Activated B cell treated with CpG ODN at 0.5 μM for 24 hours (primary cell): ENCODE measurements around the gene LHX4. TPM values are rescaled to one million over a fixed set of nuclear protein-coding genes. Genes with fewer than 3 reads are reported as not detected.

Experiments used
- ATAC-seq: fragments of 200-7000 bp; cut with Tn5 transposase; one replicate; pipeline ENCODE4 v1.10.0; 2021; ENCODE audit warnings: low read depth, mild to moderate bottlenecking, moderate library complexity
- CTCF ChIA-PET: fragments of 350-600 bp; sonication (Branson Sonifier 250); formaldehyde crosslinking; loops from one replicate; lab custom pipeline; 2021; ENCODE audit warnings: antibody characterized with exemption; lab: Charles Lee
- POLR2A ChIA-PET: fragments of 350-600 bp; sonication (Branson Sonifier 250); formaldehyde crosslinking; loops from one replicate; lab custom pipeline; 2021; ENCODE audit warnings: antibody characterized with exemption; lab: Charles Lee
- DNase-seq: peaks from one replicate; pipeline ENCODE4 v3.0.0; 2022
- H3K27ac Mint-ChIP-seq: one replicate; pipeline ENCODE4 v1.8.0; 2020; ENCODE audit warnings: mixed read lengths
- H3K27me3 Mint-ChIP-seq: one replicate; pipeline ENCODE4 v1.8.0; 2021; ENCODE audit warnings: mixed read lengths
- H3K36me3 Mint-ChIP-seq: one replicate; pipeline ENCODE4 v1.8.0; 2021; ENCODE audit warnings: low read depth, mixed read lengths
- H3K4me1 Mint-ChIP-seq: one replicate; pipeline ENCODE4 v1.8.0; 2021; ENCODE audit warnings: mixed read lengths
- H3K4me3 Mint-ChIP-seq: one replicate; pipeline ENCODE4 v1.8.0; 2020; ENCODE audit warnings: mild to moderate bottlenecking, mixed read lengths
- H3K9me3 Mint-ChIP-seq: one replicate; pipeline ENCODE4 v1.8.0; 2020; ENCODE audit warnings: mixed read lengths
- intact Hi-C: fragments of 100-400 bp; cut with micrococcal nuclease; formaldehyde crosslinking; loops from one replicate; pipeline ENCODE4 v1.15.1; 2024
- total RNA-seq: library from RNA; stranded (reverse); gene quantifications from 2 replicates; pipeline ENCODE4 v1.2.3, GENCODE V29; 2022
- TF ChIP-seq, protein P1 (sequence below): fragments of 200-600 bp; IDR thresholded peaks from one replicate; pipeline ENCODE4 v1.8.0; 2022; ENCODE audit warnings: antibody characterized with exemption, mild to moderate bottlenecking

Gene LHX4
- total RNA-seq, 1 donor from 2014 or later: not detected

DNA sequence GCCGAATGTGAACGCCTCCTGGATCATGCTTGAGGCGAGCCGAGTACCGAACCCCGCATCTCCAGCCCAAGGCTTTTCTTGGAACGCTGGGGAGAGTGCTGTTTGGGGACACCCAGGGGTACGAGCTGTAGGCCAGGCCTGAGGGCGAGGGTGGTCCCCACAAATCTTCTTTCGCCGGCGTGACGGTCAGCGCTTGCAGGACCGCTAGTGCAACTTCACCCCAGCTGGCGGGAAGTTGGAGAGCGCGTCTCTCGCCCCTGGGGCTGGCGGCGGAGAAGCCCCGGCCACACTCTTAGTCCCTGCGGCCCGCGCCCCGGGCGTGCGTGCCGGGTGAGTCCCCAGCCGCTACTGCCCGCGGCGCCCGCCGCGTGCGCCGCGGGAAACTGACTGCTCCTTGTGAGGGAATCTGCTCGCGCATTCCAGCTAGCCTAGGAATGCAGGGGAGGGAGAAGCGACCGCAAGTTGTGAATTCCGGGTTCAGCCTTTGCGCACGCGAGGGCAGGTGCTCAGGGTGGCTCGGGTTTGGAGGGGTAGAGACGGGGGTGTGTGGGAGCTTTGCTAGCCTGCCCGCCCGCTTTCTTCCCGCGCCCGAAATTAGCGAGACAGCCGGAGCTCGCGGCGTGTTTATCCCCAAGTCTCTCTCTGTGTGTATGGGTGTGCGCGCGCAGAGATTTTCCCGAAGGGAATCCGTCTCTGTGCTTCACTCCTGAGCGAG lies 884 bp downstream of the LHX4 start:
- H3K4me3 Mint-ChIP-seq: peak overlapping the region; percentile 75
- intact Hi-C loops: loop anchor here (2.0 to 5.0 kb wide), 2 partner anchors 76 to 401 kb away; partner anchors contain the start of genes QSOX1 and XPR1
- DNase-seq (no peak), ATAC-seq (no peak)
- no peak overlapping the region for H3K27ac Mint-ChIP-seq
- ChIA-PET CTCF (no interaction called here), POLR2A (interaction anchor here (0.6 kb wide), 1 partner anchor 282 kb away, joined by 11 read pairs; no protein-coding TSS in a partner anchor)
- TF ChIP-seq, protein P1, sequence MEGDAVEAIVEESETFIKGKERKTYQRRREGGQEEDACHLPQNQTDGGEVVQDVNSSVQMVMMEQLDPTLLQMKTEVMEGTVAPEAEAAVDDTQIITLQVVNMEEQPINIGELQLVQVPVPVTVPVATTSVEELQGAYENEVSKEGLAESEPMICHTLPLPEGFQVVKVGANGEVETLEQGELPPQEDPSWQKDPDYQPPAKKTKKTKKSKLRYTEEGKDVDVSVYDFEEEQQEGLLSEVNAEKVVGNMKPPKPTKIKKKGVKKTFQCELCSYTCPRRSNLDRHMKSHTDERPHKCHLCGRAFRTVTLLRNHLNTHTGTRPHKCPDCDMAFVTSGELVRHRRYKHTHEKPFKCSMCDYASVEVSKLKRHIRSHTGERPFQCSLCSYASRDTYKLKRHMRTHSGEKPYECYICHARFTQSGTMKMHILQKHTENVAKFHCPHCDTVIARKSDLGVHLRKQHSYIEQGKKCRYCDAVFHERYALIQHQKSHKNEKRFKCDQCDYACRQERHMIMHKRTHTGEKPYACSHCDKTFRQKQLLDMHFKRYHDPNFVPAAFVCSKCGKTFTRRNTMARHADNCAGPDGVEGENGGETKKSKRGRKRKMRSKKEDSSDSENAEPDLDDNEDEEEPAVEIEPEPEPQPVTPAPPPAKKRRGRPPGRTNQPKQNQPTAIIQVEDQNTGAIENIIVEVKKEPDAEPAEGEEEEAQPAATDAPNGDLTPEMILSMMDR: no peak
- H3K4me1 Mint-ChIP-seq: peaks cover 44% of the 10 kb centered on the region
- no peaks in the 10 kb centered on the region for H3K9me3 Mint-ChIP-seq
- peaks cover 47% of the 10 kb centered on the region for H3K27me3 Mint-ChIP-seq
- no peaks in the 10 kb centered on the region for H3K36me3 Mint-ChIP-seq

DNA sequence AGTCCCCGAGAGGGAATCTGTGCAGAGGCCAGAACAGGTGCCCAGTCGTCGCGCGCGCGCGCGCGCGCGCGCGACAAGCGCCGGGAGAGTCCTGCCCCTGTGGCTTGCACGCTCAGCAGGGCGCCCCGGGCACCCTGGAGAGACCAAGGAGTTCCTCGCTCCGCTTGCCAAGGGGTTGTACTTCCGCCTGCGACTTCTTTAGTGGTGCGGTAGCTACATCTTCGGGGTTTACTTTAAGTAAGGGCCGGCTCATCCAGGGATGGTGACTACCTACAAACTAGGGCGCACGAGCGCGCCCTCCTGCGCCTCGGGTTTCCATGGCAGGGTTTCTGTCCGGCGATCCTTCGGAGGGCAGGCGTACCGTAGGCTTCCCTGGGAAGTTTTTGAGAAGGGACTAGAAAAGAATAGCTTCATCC lies 1.4 kb downstream of the LHX4 start:
- POLR2A ChIA-PET: interaction anchor here (0.6 kb wide), 1 partner anchor 282 kb away, joined by 11 read pairs; no protein-coding TSS in a partner anchor
- DNase-seq: no peak

DNA sequence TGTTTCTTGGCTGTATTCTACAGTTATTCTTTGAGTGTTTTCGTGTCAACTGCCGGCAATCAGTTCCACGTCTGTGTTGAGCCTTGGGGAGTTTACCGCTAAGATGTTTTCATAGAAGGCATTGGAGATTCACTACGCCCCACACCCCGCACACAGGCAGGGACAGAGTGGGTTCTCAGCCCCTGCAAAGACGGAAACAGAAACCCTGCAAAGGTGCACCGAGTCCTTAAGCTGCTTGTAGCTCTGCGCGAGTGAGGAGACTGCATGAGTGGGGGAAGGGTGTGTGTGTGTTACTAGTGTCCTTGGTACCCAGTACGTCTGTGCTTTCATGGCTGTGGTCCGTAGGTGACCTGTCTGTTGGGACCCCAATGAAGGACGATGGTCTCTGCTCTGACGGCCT lies 1.9 kb downstream of the LHX4 start:
- POLR2A ChIA-PET: no interaction called here
- Mint-ChIP-seq H3K4me1 (peaks cover 50% of the 10 kb centered on the region), H3K36me3 (no peaks in the 10 kb centered on the region), H3K27ac (no peak overlapping the region), H3K27me3 (peaks cover 52% of the 10 kb centered on the region), H3K4me3 (peak overlapping the region; percentile 75), H3K9me3 (no peaks in the 10 kb centered on the region)
- DNase-seq (no peak), ATAC-seq (no peak)
- CTCF ChIA-PET: no interaction called here
- TF ChIP-seq, protein P1: no peak
- intact Hi-C loops: loop anchor here (2.0 to 5.0 kb wide), 2 partner anchors 77 to 400 kb away; partner anchors contain the start of genes QSOX1 and XPR1

More for the DNA sequence above, 1.4 kb downstream of the LHX4 start:
- Mint-ChIP-seq H3K4me1 (peaks cover 48% of the 10 kb centered on the region), H3K4me3 (peak overlapping the region; percentile 75), H3K27ac (no peak overlapping the region), H3K27me3 (peaks cover 50% of the 10 kb centered on the region), H3K36me3 (no peaks in the 10 kb centered on the region), H3K9me3 (no peaks in the 10 kb centered on the region)
- CTCF ChIA-PET: no interaction called here
- intact Hi-C loops: loop anchor here (2.0 to 5.0 kb wide), 2 partner anchors 77 to 401 kb away; partner anchors contain the start of genes QSOX1 and XPR1
- ATAC-seq: no peak
- TF ChIP-seq, protein P1: no peak

DNA sequence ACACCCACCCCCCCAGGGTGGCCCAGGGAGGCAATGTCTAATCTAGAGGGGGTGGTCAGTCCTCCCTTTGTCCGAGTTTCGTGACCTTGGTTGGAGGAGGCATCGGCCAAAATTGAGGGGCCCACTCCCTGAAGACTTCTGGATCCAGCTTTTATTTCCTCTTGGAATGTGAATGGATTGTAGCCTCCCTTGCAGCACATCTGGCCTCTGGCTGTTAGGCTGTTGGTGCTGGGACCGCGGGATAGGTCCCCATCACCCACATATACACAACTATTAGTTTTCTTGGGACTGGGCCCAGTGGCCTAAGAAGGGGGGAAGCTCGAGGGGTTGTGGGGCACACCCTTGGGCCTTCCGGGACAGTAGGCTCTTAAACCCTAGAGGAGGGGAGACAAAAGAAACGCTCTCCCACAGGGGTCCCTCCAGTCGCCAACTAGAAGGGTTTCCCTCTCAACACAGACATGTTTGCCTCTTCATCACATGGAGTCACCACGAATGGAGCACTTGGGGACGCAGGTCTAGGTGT lies 2.5 kb downstream of the LHX4 start:
- Mint-ChIP-seq H3K27me3 (peaks cover 57% of the 10 kb centered on the region), H3K4me1 (peaks cover 50% of the 10 kb centered on the region), H3K9me3 (no peaks in the 10 kb centered on the region), H3K4me3 (peak overlapping the region; percentile 7), H3K27ac (no peak overlapping the region), H3K36me3 (no peaks in the 10 kb centered on the region)
- TF ChIP-seq, protein P1: no peak
- ATAC-seq (no peak), DNase-seq (no peak)
- ChIA-PET POLR2A (no interaction called here), CTCF (no interaction called here)
- intact Hi-C loops: loop anchor here (5.0 kb wide), 1 partner anchor 400 kb away; the partner anchor contains the start of gene XPR1
